H1 (cell line): Measurements from ENCODE around the gene GRID1. TPM values are rescaled to one million over a fixed set of nuclear protein-coding genes. Genes with fewer than 3 reads are reported as not detected.

Source experiments
- CTCF ChIA-PET: fragments of 300-600 bp; sonication (Branson Sonifier 250); formaldehyde crosslinking; loops from one replicate; lab custom pipeline; 2021; ENCODE audit not compliant: partially characterized antibody; lab: Charles Lee
- POLR2A ChIA-PET: fragments of 300-600 bp; sonication (Branson Sonifier 250); formaldehyde crosslinking; loops from one replicate; lab custom pipeline; 2021; ENCODE audit warnings: inconsistent platforms; ENCODE audit not compliant: partially characterized antibody; lab: Charles Lee
- DNase-seq, 2 experiments: peaks; one replicate each; pipeline versions ENCODE4 v3.0.0 to v3.0.0-alpha.2; 2010 to 2022; ENCODE audit warnings: low spot score in 2 of 2, low read depth in 1 of 2, mixed read lengths in 1 of 2
- FAIRE-seq: peaks from 2 replicates; lab custom pipeline; 2011; peaks lifted over from hg19 to GRCh38; lab: Jason Lieb, UNC
- H2AFZ ChIP-seq: 2 replicates; pipeline ENCODE4 v1.8.1; 2012; ENCODE audit warnings: low read length, inconsistent platforms
- H2AK5ac ChIP-seq: 2 replicates; pipeline ENCODE4 v1.6.1; 2013; ENCODE audit warnings: low read depth, low read length
- H2BK120ac ChIP-seq: replicated peaks from 2 replicates; pipeline ENCODE3; 2013; ENCODE audit warnings: low read depth, low read length, inconsistent platforms
- H2BK12ac ChIP-seq: 2 replicates; pipeline ENCODE4 v1.6.1; 2013; ENCODE audit warnings: low read depth, low read length
- H2BK15ac ChIP-seq: 2 replicates; pipeline ENCODE4 v1.6.1; 2013; ENCODE audit warnings: low read length
- H2BK20ac ChIP-seq: 2 replicates; pipeline ENCODE4 v1.6.1; 2013; ENCODE audit warnings: low read length
- H2BK5ac ChIP-seq: 2 replicates; pipeline ENCODE4 v1.6.1; 2013; ENCODE audit warnings: low read depth, low read length
- H3K14ac ChIP-seq: 2 replicates; pipeline ENCODE4 v1.6.1; 2013; ENCODE audit warnings: inconsistent platforms; ENCODE audit not compliant: insufficient read length
- H3K18ac ChIP-seq: 2 replicates; pipeline ENCODE4 v1.6.1; 2013; ENCODE audit warnings: low read length; ENCODE audit errors: extremely low read depth
- H3K23ac ChIP-seq: 2 replicates; pipeline ENCODE4 v1.6.1; 2013; ENCODE audit warnings: inconsistent platforms; ENCODE audit not compliant: insufficient read length
- H3K23me2 ChIP-seq: 2 replicates; pipeline ENCODE4 v1.6.1; 2013; ENCODE audit warnings: low read depth, low read length
- H3K27ac ChIP-seq: 2 replicates; pipeline ENCODE4 v1.6.1; 2011; ENCODE audit warnings: low read depth, low read length, inconsistent platforms
- H3K27me3 ChIP-seq, 4 experiments: replicated peaks in 1 of 4; 1 replicate in 1 of 4; 2 replicates in 3 of 4; pipeline versions ENCODE4 v1.6.1 to v1.8.1; 2011 to 2013; ENCODE audit warnings: low read length in 3 of 4, mild to moderate bottlenecking in 3 of 4, inconsistent platforms in 2 of 4, mixed read lengths in 2 of 4, moderate library complexity in 1 of 4; ENCODE audit not compliant: control insufficient read depth in 3 of 4, insufficient read depth in 3 of 4; ENCODE audit errors: extremely low read depth in 1 of 4
- H3K36me3 ChIP-seq, 4 experiments: 2 replicates each; pipeline versions ENCODE4 v1.6.1 to v1.8.1; 2011 to 2013; ENCODE audit warnings: mild to moderate bottlenecking in 4 of 4, low read length in 3 of 4, moderate library complexity in 2 of 4, control low read depth in 1 of 4, inconsistent platforms in 1 of 4; ENCODE audit not compliant: insufficient read depth in 4 of 4, control insufficient read depth in 2 of 4
- H3K4ac ChIP-seq: replicated peaks from 2 replicates; pipeline ENCODE3; 2013; ENCODE audit warnings: low read length, low read depth, mixed read lengths, inconsistent platforms; ENCODE audit not compliant: insufficient read length
- H3K4me1 ChIP-seq, 4 experiments: replicated peaks in 1 of 4; 1 replicate in 1 of 4; 2 replicates in 3 of 4; pipeline versions ENCODE4 v1.6.1 to v1.8.1; 2011 to 2013; ENCODE audit warnings: low read length in 3 of 4, inconsistent platforms in 2 of 4, mixed read lengths in 1 of 4; ENCODE audit not compliant: insufficient read depth in 4 of 4, control insufficient read depth in 3 of 4
- H3K4me2 ChIP-seq, 2 experiments: 2 replicates each; pipeline versions ENCODE4 v1.6.1 to v1.8.1; 2011 to 2013; ENCODE audit warnings: low read depth in 2 of 2, low read length in 2 of 2, control low read depth in 1 of 2, inconsistent platforms in 1 of 2, mild to moderate bottlenecking in 1 of 2; ENCODE audit not compliant: insufficient read depth in 1 of 2
- H3K4me3 ChIP-seq, 4 experiments: fragments of 200-600, 300-600 bp in 1 of 4; sonication (generic), shearing (Covaris generic), sonication (Bioruptor Twin) in 1 of 4; 2 replicates each; pipeline versions ENCODE4 v1.5.1 to v1.8.1; 2011 to 2016; ENCODE audit warnings: low read length in 4 of 4, low read depth in 3 of 4, control low read depth in 2 of 4, inconsistent platforms in 2 of 4, mild to moderate bottlenecking in 2 of 4, mixed read lengths in 1 of 4, moderate library complexity in 1 of 4; ENCODE audit not compliant: insufficient read depth in 2 of 4; ENCODE audit errors: extremely low read depth in 1 of 4
- H3K56ac ChIP-seq: replicated peaks from 2 replicates; pipeline ENCODE3; 2013; ENCODE audit warnings: low read depth, mild to moderate bottlenecking, mixed read lengths, low read length, inconsistent platforms; ENCODE audit not compliant: insufficient read length
- H3K79me1 ChIP-seq: 2 replicates; pipeline ENCODE4 v1.6.1; 2013; ENCODE audit warnings: low read depth, low read length, control low read depth
- H3K79me2 ChIP-seq, 2 experiments: 2 replicates each; pipeline versions ENCODE4 v1.6.1 to v1.8.1; 2012 to 2013; ENCODE audit warnings: low read length in 2 of 2, mild to moderate bottlenecking in 2 of 2, inconsistent platforms in 1 of 2; ENCODE audit not compliant: insufficient read depth in 2 of 2, control insufficient read depth in 1 of 2
- H3K9ac ChIP-seq, 4 experiments: replicated peaks in 1 of 4; 1 replicate in 1 of 4; 2 replicates in 3 of 4; pipeline versions ENCODE4 v1.6.1 to v1.8.1; 2011 to 2013; ENCODE audit warnings: low read depth in 3 of 4, low read length in 3 of 4, control low read depth in 2 of 4, mild to moderate bottlenecking in 2 of 4, moderate library complexity in 2 of 4, inconsistent platforms in 1 of 4; ENCODE audit errors: extremely low read depth in 1 of 4
- H3K9me3 ChIP-seq, 2 experiments: 2 replicates each; pipeline versions ENCODE4 v1.6.1 to v1.8.1; 2012 to 2013; ENCODE audit warnings: mild to moderate bottlenecking in 2 of 2, moderate library complexity in 2 of 2, control low read depth in 1 of 2, inconsistent platforms in 1 of 2, low read depth in 1 of 2, low read length in 1 of 2, mixed read lengths in 1 of 2; ENCODE audit not compliant: insufficient read depth in 2 of 2
- H4K20me1 ChIP-seq, 2 experiments: replicated peaks in 1 of 2; 2 replicates each; pipeline versions ENCODE3 to v1.8.1; 2011 to 2013; ENCODE audit warnings: inconsistent platforms in 2 of 2, low read length in 2 of 2, mild to moderate bottlenecking in 1 of 2; ENCODE audit not compliant: insufficient read depth in 2 of 2, control insufficient read depth in 1 of 2
- H4K5ac ChIP-seq: 2 replicates; pipeline ENCODE4 v1.6.1; 2013; ENCODE audit warnings: low read length, low read depth, mixed read lengths, inconsistent platforms; ENCODE audit not compliant: insufficient read length
- H4K8ac ChIP-seq: 2 replicates; pipeline ENCODE4 v1.8.0; 2013; ENCODE audit warnings: mild to moderate bottlenecking, moderate library complexity, low read length, inconsistent platforms; ENCODE audit not compliant: insufficient read depth; ENCODE audit errors: extremely low read depth
- H4K91ac ChIP-seq: replicated peaks from 2 replicates; pipeline ENCODE3; 2013; ENCODE audit warnings: low read length, mixed read lengths, inconsistent platforms; ENCODE audit not compliant: insufficient read length
- BCL11A ChIP-seq, 2 experiments: IDR thresholded peaks; one replicate each; pipeline ENCODE4 v1.6.1; 2011; ENCODE audit warnings: low read depth in 2 of 2, low read length in 2 of 2, mild to moderate bottlenecking in 2 of 2
- EP300 ChIP-seq, 2 experiments: IDR thresholded peaks; 1 replicate in 1 of 2; 2 replicates in 1 of 2; pipeline ENCODE4 v1.6.1; 2011 to 2012; ENCODE audit warnings: low read depth in 2 of 2, low read length in 2 of 2, mild to moderate bottlenecking in 2 of 2, borderline replicate concordance in 1 of 2, inconsistent platforms in 1 of 2, moderate library complexity in 1 of 2
- MAFK ChIP-seq: IDR thresholded peaks from 2 replicates; pipeline ENCODE4 v1.6.1; 2012; ENCODE audit warnings: low read depth, mild to moderate bottlenecking, improper control_type of control experiment, low read length
- POLR2A ChIP-seq, 2 experiments: IDR thresholded peaks; 1 replicate in 1 of 2; 2 replicates in 1 of 2; pipeline ENCODE4 v1.6.1; 2011; ENCODE audit warnings: low read depth in 2 of 2, low read length in 2 of 2, mild to moderate bottlenecking in 2 of 2; ENCODE audit errors: control extremely low read depth in 1 of 2
- TAF7 ChIP-seq: optimal IDR thresholded peaks from 2 replicates; pipeline ENCODE3; 2011; ENCODE audit warnings: low read depth, mild to moderate bottlenecking, inconsistent platforms, low read length, moderate library complexity, borderline replicate concordance
- WGBS, 2 experiments: shearing (Covaris generic) in 1 of 2; methylation state at CpG; one replicate each; pipeline versions ENCODE4 v1.1.6 to v1.1.7; 2013 to 2015; ENCODE audit warnings: low lambda C conversion rate in 2 of 2, mixed read lengths in 2 of 2, inconsistent platforms in 1 of 2, low coverage in 1 of 2, missing lambda C conversion rate in 1 of 2; ENCODE audit not compliant: insufficient replicate concordance in 2 of 2, insufficient coverage in 1 of 2, insufficient read length in 1 of 2; ENCODE audit errors: extremely low coverage in 1 of 2, missing lambda C conversion rate in 1 of 2; 5-methylcytosine and 5-hydroxymethylcytosine counted together
- polyA plus RNA-seq, 7 experiments: library from polyadenylated mRNA; depleted of rRNA in 3 of 7; stranded (reverse) in 5 of 7; unstranded in 2 of 7; fragments of >200 nt in 5 of 7; fragments of 200-250 nt in 2 of 7; gene quantifications; 1 replicate in 5 of 7; 2 replicates in 1 of 7; 4 replicates in 1 of 7; pipeline versions ENCODE4 v1.2.1 to v1.2.3, GENCODE V29; 2011 to 2013; ENCODE audit warnings: missing spikeins in 2 of 7, mixed read lengths in 2 of 7
- total RNA-seq: library from RNA; stranded (reverse); fragmentation: NEBNext Ultra II Directional; extraction: Animal tissue kit (Norgen Biotek cat#: 25700); gene quantifications from 2 replicates; pipeline ENCODE4 v1.2.1, GENCODE V29; 2021

The GRID1 gene
- total and polyA plus RNA-seq, 2 of the 8 experiments (the other 6 are each of a cell fraction or from before 2014, with no cell fraction given) = 0.22 to 0.30 TPM

GRCh38 chr10:86023931-86024280, 342.7 kb downstream of the GRID1 start:
- Histone ChIP-seq H3K9ac (no peak overlapping the region), H4K20me1 (no peaks in the 10 kb centered on the region), H3K27me3 (no peaks in the 10 kb centered on the region), H3K36me3 (no peaks in the 10 kb centered on the region), H2BK12ac (no peak overlapping the region), H2BK120ac (no peak overlapping the region), H4K91ac (no peak overlapping the region), H3K23me2 (no peaks in the 10 kb centered on the region), H3K27ac (no peak overlapping the region), H3K4me3 (no peak overlapping the region), H2BK5ac (no peak overlapping the region), H3K4me1 (no peaks in the 10 kb centered on the region; a peak in 1 of 7 replicates), H3K79me2 (no peaks in the 10 kb centered on the region), H2AK5ac (no peak overlapping the region), H3K23ac (no peak overlapping the region), H2AFZ (no peak overlapping the region), H3K18ac (no peak overlapping the region), H3K14ac (no peak overlapping the region), H4K8ac (no peak overlapping the region), H3K9me3 (0 out of 4 replicates have a peak, but pooled peaks cover 0 to 2% of the 10 kb centered on the region in 2 experiments), H2BK20ac (no peak overlapping the region), H3K4ac (no peak overlapping the region), H3K56ac (no peak overlapping the region), H2BK15ac (no peak overlapping the region), H3K79me1 (no peaks in the 10 kb centered on the region), H3K4me2 (no peak overlapping the region), H4K5ac (no peak overlapping the region)
- FAIRE-seq (no peak), DNase-seq (no peak)
- ChIA-PET CTCF (no interaction called here), POLR2A (no interaction called here)
- 93% methylated on average over 4 of the region's 4 CpGs; no CpG with 5 or more reads in 1 of the 2 experiments for WGBS, 2 experiments
- no peak for TF ChIP-seq MAFK
- no peak for TF ChIP-seq EP300 (IDR thresholded peaks at IDR 0.05; ENCODE audit: borderline replicate concordance in 1 of 2, low read depth in 2 of 2, low read length in 2 of 2)
- no peak for TF ChIP-seq TAF7
- no peak for TF ChIP-seq BCL11A (IDR thresholded peaks at IDR 0.05; ENCODE audit: low read depth in 2 of 2, low read length in 2 of 2)
- TF ChIP-seq POLR2A (IDR thresholded peaks at IDR 0.05; ENCODE audit: control extremely low read depth in 1 of 2, low read depth in 2 of 2, low read length in 2 of 2) = no peak
